K562 (cell line): ENCODE data around the gene ACSF3.

Experiments used
- CTBP1 ChIP-seq: fragments of 450-650 bp; IDR thresholded peaks from 2 replicates; pipeline ENCODE4 v1.6.1; 2016; ENCODE audit warnings: borderline replicate concordance
- KAT2B ChIP-seq: IDR thresholded peaks from one replicate; pipeline ENCODE4 v1.6.1; 2012; ENCODE audit warnings: low read depth, mild to moderate bottlenecking, control low read depth, inconsistent platforms, low read length, moderate library complexity
- MAFK ChIP-seq: IDR thresholded peaks from 2 replicates; pipeline ENCODE4 v1.6.1; 2011; ENCODE audit warnings: low read length, improper control_type of control experiment
- NR2F6 ChIP-seq: fragments of 450-650 bp; formaldehyde crosslinking; IDR thresholded peaks from 2 replicates; pipeline ENCODE4 v1.4.0; 2020; ENCODE audit warnings: mild to moderate bottlenecking
- TF ChIP-seq, protein P1 (sequence below): fragments of 450-650 bp; IDR thresholded peaks from 2 replicates; pipeline ENCODE4 v1.6.1; 2018; ENCODE audit not compliant: partially characterized antibody

GRCh38 chr16:89120921-89121351, 27.3 kb downstream of the ACSF3 start:
- TF ChIP-seq KAT2B (no peak), MAFK (no peak), CTBP1 (no peak), NR2F6 (CRISPR knock-in tag) (no peak)
- TF ChIP-seq, protein P1, sequence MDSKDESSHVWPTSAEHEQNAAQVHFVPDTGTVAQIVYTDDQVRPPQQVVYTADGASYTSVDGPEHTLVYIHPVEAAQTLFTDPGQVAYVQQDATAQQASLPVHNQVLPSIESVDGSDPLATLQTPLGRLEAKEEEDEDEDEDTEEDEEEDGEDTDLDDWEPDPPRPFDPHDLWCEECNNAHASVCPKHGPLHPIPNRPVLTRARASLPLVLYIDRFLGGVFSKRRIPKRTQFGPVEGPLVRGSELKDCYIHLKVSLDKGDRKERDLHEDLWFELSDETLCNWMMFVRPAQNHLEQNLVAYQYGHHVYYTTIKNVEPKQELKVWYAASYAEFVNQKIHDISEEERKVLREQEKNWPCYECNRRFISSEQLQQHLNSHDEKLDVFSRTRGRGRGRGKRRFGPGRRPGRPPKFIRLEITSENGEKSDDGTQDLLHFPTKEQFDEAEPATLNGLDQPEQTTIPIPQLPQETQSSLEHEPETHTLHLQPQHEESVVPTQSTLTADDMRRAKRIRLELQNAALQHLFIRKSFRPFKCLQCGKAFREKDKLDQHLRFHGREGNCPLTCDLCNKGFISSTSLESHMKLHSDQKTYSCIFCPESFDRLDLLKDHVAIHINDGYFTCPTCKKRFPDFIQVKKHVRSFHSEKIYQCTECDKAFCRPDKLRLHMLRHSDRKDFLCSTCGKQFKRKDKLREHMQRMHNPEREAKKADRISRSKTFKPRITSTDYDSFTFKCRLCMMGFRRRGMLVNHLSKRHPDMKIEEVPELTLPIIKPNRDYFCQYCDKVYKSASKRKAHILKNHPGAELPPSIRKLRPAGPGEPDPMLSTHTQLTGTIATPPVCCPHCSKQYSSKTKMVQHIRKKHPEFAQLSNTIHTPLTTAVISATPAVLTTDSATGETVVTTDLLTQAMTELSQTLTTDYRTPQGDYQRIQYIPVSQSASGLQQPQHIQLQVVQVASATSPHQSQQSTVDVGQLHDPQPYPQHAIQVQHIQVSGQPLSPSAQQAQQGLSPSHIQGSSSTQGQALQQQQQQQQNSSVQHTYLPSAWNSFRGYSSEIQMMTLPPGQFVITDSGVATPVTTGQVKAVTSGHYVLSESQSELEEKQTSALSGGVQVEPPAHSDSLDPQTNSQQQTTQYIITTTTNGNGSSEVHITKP = no peak
